HFFc6 (cell line): ENCODE results near the gene GLMN. TPM values are rescaled to one million over a fixed set of nuclear protein-coding genes. Genes with fewer than 3 reads are reported as not detected.

Experiments used
- DNase-seq: peaks from one replicate; pipeline ENCODE4 v3.0.0-alpha.2; 2018
- H3K27ac Mint-ChIP-seq: 2 replicates; pipeline ENCODE4 v1.8.0; 2020; ENCODE audit warnings: mild to moderate bottlenecking, mixed read lengths
- H3K27me3 Mint-ChIP-seq: 2 replicates; pipeline ENCODE4 v1.8.0; 2021; ENCODE audit warnings: mild to moderate bottlenecking, moderate library complexity, mixed read lengths; ENCODE audit not compliant: insufficient read depth
- H3K36me3 Mint-ChIP-seq: 2 replicates; pipeline ENCODE4 v1.8.0; 2021; ENCODE audit warnings: low read depth, mixed read lengths
- H3K4me1 Mint-ChIP-seq: 2 replicates; pipeline ENCODE4 v1.8.0; 2020; ENCODE audit warnings: low read depth, mixed read lengths
- H3K4me3 Mint-ChIP-seq: 2 replicates; pipeline ENCODE4 v1.8.0; 2020; ENCODE audit warnings: mild to moderate bottlenecking, moderate library complexity, mixed read lengths
- H3K9me3 Mint-ChIP-seq: 2 replicates; pipeline ENCODE4 v1.8.0; 2020; ENCODE audit warnings: mild to moderate bottlenecking, mixed read lengths
- long read RNA-seq: library from polyadenylated mRNA; unstranded; transcript quantifications from one replicate; pipeline ENCODE4 v2.0.0, GENCODE V29; 2019
- total RNA-seq, 6 experiments: library from RNA; stranded (reverse); fragmentation: NEBNext Ultra II Directional; extraction: Animal tissue kit (Norgen Biotek cat#: 25700); gene quantifications; 2 replicates in 1 of 6; 3 replicates in 5 of 6; pipeline ENCODE4 v1.2.3, GENCODE V29; 2021
- TF ChIP-seq, protein P1 (sequence below): fragments of 200-600 bp; sonication (generic); IDR thresholded peaks from 2 replicates; pipeline ENCODE4 v1.5.0; 2021; ENCODE audit warnings: antibody characterized with exemption, mild to moderate bottlenecking

GLMN gene, protein sequence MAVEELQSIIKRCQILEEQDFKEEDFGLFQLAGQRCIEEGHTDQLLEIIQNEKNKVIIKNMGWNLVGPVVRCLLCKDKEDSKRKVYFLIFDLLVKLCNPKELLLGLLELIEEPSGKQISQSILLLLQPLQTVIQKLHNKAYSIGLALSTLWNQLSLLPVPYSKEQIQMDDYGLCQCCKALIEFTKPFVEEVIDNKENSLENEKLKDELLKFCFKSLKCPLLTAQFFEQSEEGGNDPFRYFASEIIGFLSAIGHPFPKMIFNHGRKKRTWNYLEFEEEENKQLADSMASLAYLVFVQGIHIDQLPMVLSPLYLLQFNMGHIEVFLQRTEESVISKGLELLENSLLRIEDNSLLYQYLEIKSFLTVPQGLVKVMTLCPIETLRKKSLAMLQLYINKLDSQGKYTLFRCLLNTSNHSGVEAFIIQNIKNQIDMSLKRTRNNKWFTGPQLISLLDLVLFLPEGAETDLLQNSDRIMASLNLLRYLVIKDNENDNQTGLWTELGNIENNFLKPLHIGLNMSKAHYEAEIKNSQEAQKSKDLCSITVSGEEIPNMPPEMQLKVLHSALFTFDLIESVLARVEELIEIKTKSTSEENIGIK
- 1 to 10 TPM; 6.6 to 8.4 (median 7.3) TPM for total RNA-seq
- long read RNA-seq, partial matches to known transcripts = 2 of 5 reads
- long read RNA-seq, other reads (novel, unspliced or antisense) = 1 of 5 reads

DNA sequence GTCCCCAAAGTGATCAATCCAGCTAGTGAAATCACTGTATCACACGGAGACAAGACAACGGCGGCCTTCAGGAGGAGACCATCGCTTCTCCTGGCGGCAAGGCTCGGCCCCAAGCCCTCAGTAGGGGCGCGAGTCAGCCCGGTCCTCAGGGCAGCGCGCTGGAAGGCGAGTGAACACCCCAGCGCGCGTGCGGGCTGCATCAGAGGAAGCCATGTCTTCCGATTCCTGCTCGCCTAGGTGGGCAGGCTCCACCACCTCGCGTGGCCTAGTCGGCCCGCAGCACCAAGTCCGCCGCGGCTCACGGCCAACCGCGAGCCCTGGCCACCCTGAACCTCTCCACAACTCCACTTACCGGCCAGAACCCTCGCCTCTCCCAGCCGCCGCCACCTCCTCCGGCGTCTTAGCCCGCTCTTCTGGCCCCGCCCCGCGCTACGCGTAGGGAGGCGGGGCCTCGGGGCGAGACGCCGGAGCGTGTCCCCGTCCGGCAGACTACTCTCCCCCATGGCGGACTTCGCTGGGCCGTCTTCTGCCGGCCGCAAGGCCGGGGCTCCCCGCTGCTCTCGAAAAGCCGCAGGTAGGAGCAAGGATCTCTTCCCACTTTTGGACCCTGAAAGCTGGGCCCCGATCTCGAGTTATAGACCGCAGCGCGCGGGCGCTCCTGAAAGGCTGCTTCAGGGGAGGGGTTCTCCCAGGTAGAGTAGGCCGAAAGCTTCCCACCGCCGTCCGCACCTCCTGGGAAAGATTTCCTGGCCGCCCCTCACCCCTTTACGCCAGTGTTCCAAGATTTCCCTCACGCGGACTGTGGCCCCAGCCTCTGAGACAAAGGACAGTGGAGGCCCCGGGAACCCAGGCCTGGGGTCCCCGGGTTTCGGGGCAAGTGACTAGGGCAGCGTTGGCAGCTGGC lies at the start of gene GLMN, which contains the start of gene RPAP2:
Gene GLMN (minus strand): TSS at position 415 of the 904 bp plus-strand sequence. CDS start 988 bp downstream, outside the sequence.
Gene RPAP2 (plus strand): TSS at position 487 of the 904 bp plus-strand sequence. CDS start 15 bp downstream, at position 502.
- DNase-seq = peak; percentile 58
- TF ChIP-seq, protein P1, sequence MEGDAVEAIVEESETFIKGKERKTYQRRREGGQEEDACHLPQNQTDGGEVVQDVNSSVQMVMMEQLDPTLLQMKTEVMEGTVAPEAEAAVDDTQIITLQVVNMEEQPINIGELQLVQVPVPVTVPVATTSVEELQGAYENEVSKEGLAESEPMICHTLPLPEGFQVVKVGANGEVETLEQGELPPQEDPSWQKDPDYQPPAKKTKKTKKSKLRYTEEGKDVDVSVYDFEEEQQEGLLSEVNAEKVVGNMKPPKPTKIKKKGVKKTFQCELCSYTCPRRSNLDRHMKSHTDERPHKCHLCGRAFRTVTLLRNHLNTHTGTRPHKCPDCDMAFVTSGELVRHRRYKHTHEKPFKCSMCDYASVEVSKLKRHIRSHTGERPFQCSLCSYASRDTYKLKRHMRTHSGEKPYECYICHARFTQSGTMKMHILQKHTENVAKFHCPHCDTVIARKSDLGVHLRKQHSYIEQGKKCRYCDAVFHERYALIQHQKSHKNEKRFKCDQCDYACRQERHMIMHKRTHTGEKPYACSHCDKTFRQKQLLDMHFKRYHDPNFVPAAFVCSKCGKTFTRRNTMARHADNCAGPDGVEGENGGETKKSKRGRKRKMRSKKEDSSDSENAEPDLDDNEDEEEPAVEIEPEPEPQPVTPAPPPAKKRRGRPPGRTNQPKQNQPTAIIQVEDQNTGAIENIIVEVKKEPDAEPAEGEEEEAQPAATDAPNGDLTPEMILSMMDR = peak; percentile 17; the same call in 1 of the 2 replicates
- Mint-ChIP-seq H3K4me3 (peak within 1 kb of the TSS; percentile 98), H3K36me3 (peaks cover 11% of the 10 kb centered on the region), H3K9me3 (no peaks in the 10 kb centered on the region), H3K27ac (peak within 1 kb of the TSS; percentile 98), H3K27me3 (no peaks in the 10 kb centered on the region), H3K4me1 (peaks cover 37% of the 10 kb centered on the region)

DNA sequence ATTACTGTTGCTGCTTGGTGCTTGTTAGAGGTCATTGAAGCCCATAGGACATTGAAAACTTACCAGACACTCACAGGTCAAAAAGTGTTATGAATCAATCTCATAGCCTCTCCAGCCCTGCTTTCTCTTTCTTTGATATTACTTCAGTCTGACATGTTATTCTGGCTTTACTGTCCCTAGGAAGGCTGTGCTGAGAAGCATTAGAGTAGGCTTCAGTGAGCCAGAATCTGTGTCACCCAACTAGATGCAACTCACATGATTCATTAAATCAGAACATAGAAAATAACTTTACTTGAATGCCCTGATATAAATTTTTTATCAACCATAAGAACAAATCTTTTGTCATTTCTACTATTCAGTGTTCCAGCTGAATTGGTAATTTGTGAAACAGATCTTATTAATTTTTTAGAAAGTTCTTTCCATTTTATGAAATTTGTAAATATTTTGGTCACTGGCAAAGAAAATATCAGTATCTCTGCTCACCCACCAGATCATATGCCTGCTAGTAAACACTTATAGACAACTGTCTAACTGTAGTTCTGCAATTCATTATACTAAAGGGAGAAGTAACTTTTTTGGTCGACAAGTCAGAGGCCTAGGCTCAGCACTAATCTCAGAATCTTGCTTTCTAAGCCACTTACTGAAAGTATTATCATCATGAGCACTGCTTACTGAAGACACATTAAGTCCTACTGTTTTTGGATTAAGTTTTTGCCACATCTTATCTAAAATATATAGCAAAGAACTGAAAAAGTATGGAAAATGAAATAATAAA lies 48.3 kb upstream of the GLMN start:
- Mint-ChIP-seq H3K4me3 (no peak overlapping the region), H3K9me3 (no peaks in the 10 kb centered on the region), H3K27me3 (no peaks in the 10 kb centered on the region; the same call in 1 of the 2 replicates), H3K36me3 (peaks cover 18% of the 10 kb centered on the region), H3K4me1 (no peaks in the 10 kb centered on the region), H3K27ac (no peak overlapping the region)
- TF ChIP-seq, protein P1 = no peak
- DNase-seq = no peak

DNA sequence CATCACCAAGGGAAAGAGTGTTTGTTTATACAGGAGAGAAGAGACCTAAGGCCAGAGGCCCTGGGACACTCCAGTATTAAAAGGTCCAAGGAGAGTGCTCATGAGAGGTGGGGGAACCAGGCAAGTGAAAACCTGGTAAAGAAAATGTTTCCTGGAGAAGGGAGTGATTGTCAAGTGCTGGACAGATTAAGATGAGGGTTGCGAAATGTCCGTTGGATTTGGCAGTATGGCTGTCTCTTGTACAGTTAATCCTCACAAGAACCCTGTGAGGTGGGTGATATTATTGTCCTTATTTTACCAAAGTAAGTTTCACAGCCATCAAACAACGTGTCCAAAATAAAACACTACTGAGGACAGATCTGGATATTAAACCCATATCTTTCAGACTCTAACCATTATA lies 44.3 kb upstream of the GLMN start:
- no peak overlapping the region for H3K4me3 Mint-ChIP-seq
- TF ChIP-seq, protein P1 = no peak
- H3K27me3 Mint-ChIP-seq = no peaks in the 10 kb centered on the region
- H3K36me3 Mint-ChIP-seq = peaks cover 14% of the 10 kb centered on the region
- no peaks in the 10 kb centered on the region for H3K4me1 Mint-ChIP-seq
- no peak overlapping the region for H3K27ac Mint-ChIP-seq
- no peaks in the 10 kb centered on the region for H3K9me3 Mint-ChIP-seq
- DNase-seq = no peak

DNA sequence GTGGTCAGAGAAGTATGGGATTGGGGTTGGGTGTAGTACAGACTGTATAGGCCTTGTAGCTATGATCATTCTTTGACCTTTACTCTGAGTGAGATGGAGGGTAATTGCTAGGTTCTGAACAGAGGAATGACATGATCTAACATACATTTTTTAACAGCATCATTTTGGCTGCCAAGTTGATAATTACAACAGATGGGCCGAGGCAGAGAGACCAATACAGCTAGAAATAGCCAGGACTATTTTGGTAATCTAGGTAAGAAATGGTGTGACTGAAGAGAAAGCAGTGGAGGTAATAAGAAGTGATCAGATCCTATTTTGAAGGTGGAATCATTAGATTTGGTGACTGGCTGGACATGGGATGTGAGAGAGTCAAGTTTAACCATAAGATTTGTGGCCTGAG lies 43.6 kb upstream of the GLMN start:
- H3K4me1 Mint-ChIP-seq = no peaks in the 10 kb centered on the region
- H3K27ac Mint-ChIP-seq = no peak overlapping the region
- no peak for DNase-seq

More for the DNA sequence above, 43.6 kb upstream of the GLMN start:
- no peaks in the 10 kb centered on the region for H3K9me3 Mint-ChIP-seq
- TF ChIP-seq, protein P1 = no peak
- H3K4me3 Mint-ChIP-seq = no peak overlapping the region
- peaks cover 12% of the 10 kb centered on the region; the same call in 1 of the 2 replicates for H3K36me3 Mint-ChIP-seq
- H3K27me3 Mint-ChIP-seq = no peaks in the 10 kb centered on the region
